Keratinocyte (primary cell): ENCODE data around the gene RFC3. TPM values are rescaled to one million over a fixed set of nuclear protein-coding genes. Genes with fewer than 3 reads are reported as not detected.

ENCODE experiments used
- DNase-seq: peaks from one replicate; pipeline ENCODE4 v3.0.0-alpha.2; 2011; ENCODE audit warnings: low read depth, missing footprints, low spot score
- FAIRE-seq: peaks from 2 replicates; lab custom pipeline; 2011; peaks lifted over from hg19 to GRCh38; lab: Jason Lieb, UNC
- H2AFZ ChIP-seq: 2 replicates; pipeline ENCODE4 v1.6.0; 2012; ENCODE audit warnings: low read length, control low read depth, inconsistent platforms; ENCODE audit not compliant: control insufficient read depth
- H3K27ac ChIP-seq: 2 replicates; pipeline ENCODE4 v1.5.1; 2011; ENCODE audit warnings: low read length; ENCODE audit not compliant: control insufficient read depth, insufficient read depth
- H3K27me3 ChIP-seq: 3 replicates; pipeline ENCODE4 v1.6.0; 2011; ENCODE audit warnings: low read length; ENCODE audit not compliant: control insufficient read depth, insufficient read depth; ENCODE audit errors: extremely low read depth
- H3K36me3 ChIP-seq, 2 experiments: 2 replicates in 1 of 2; 3 replicates in 1 of 2; pipeline ENCODE4 v1.5.1; 2011; ENCODE audit warnings: low read length in 2 of 2, mild to moderate bottlenecking in 1 of 2; ENCODE audit not compliant: control insufficient read depth in 2 of 2, insufficient read depth in 2 of 2; ENCODE audit errors: extremely low read depth in 1 of 2
- H3K4me1 ChIP-seq: 3 replicates; pipeline ENCODE4 v1.5.1; 2011; ENCODE audit warnings: low read length; ENCODE audit not compliant: control insufficient read depth, insufficient read depth; ENCODE audit errors: extremely low read depth
- H3K4me2 ChIP-seq: 3 replicates; pipeline ENCODE4 v1.6.0; 2011; ENCODE audit warnings: low read depth, low read length; ENCODE audit not compliant: control insufficient read depth, insufficient read depth; ENCODE audit errors: extremely low read depth
- H3K4me3 ChIP-seq, 3 experiments: fragments of 200-600 bp in 1 of 3; sonication (generic) in 1 of 3; 2 replicates in 2 of 3; 3 replicates in 1 of 3; pipeline ENCODE4 v1.5.1; 2011 to 2016; ENCODE audit warnings: low read length in 3 of 3, mild to moderate bottlenecking in 3 of 3, control low read depth in 2 of 3, inconsistent platforms in 1 of 3, low read depth in 1 of 3, mixed read lengths in 1 of 3, mixed run types in 1 of 3, moderate library complexity in 1 of 3; ENCODE audit not compliant: control insufficient read depth in 2 of 3, insufficient read depth in 2 of 3; ENCODE audit errors: extremely low read depth in 1 of 3
- H3K79me2 ChIP-seq: 2 replicates; pipeline ENCODE4 v1.6.0; 2012; ENCODE audit warnings: low read length; ENCODE audit not compliant: control insufficient read depth, insufficient read depth
- H3K9ac ChIP-seq: 3 replicates; pipeline ENCODE4 v1.6.0; 2011; ENCODE audit warnings: low read length; ENCODE audit not compliant: control insufficient read depth, insufficient read depth; ENCODE audit errors: extremely low read depth
- H3K9me1 ChIP-seq: 3 replicates; pipeline ENCODE4 v1.6.0; 2011; ENCODE audit warnings: low read length; ENCODE audit not compliant: control insufficient read depth, insufficient read depth; ENCODE audit errors: extremely low read depth
- H3K9me3 ChIP-seq: 2 replicates; pipeline ENCODE4 v1.5.1; 2012; ENCODE audit warnings: low read depth, low read length; ENCODE audit not compliant: control insufficient read depth
- H4K20me1 ChIP-seq: 3 replicates; pipeline ENCODE4 v1.6.0; 2011; ENCODE audit warnings: low read length; ENCODE audit not compliant: control insufficient read depth, insufficient read depth; ENCODE audit errors: extremely low read depth
- CTCF ChIP-seq, 3 experiments: IDR thresholded peaks in 1 of 3; conservative IDR thresholded peaks in 1 of 3; optimal IDR thresholded peaks in 1 of 3; 2 replicates in 2 of 3; 3 replicates in 1 of 3; pipeline versions ENCODE3 to v1.5.1; 2011; ENCODE audit warnings: low read length in 3 of 3, mild to moderate bottlenecking in 3 of 3, moderate library complexity in 2 of 3, control low read depth in 1 of 3, inconsistent platforms in 1 of 3; ENCODE audit not compliant: insufficient read depth in 2 of 3; ENCODE audit errors: extremely low read depth in 1 of 3
- EZH2 ChIP-seq: IDR thresholded peaks from one replicate; pipeline ENCODE4 v1.6.1; 2012; ENCODE audit warnings: inconsistent platforms, mild to moderate bottlenecking, low read length, moderate library complexity
- dilution Hi-C: fragments of 300-500 bp; cut with MboI; formaldehyde crosslinking; loops from one replicate; pipeline ENCODE4 v1.7.0; 2020; ENCODE audit warnings: low sequenced_read_pairs; ENCODE audit not compliant: extremely low pct_ligation_motif_present
- polyA plus RNA-seq, 5 experiments: library from polyadenylated mRNA; depleted of rRNA in 3 of 5; stranded (reverse) in 3 of 5; stranded (forward) in 1 of 5; unstranded in 1 of 5; fragments of >200 nt; gene quantifications; 1 replicate in 1 of 5; 2 replicates in 3 of 5; 3 replicates in 1 of 5; pipeline versions ENCODE4 v1.2.1 to v1.2.3, GENCODE V29; 2011 to 2012; ENCODE audit warnings: missing spikeins in 2 of 5, low read depth in 1 of 5, low replicate concordance in 1 of 5

Gene RFC3
- polyA plus RNA-seq, 1 donor (not counting 4 experiments of a cell fraction or from before 2014, with no cell fraction given), result 20.8 TPM

DNA sequence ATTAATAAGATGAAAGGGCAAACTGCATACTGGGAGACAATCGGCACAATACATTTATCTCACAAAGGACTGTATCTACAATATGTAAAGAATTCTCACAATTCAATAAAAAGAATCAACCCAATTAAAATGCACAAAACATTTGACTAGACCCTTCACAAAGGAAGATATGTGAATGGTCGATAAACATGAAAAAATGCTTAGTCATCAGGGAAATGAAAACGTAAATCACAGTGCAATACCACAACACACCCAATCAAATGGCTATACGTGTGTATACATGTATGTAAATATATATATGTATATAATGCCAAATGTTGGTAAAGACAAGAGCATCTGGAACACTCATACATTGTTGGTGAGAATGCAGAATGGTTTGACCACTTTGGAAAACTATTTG, 21.9 kb upstream of the RFC3 start:
- no peaks in the 10 kb centered on the region for H3K9me3 ChIP-seq

DNA sequence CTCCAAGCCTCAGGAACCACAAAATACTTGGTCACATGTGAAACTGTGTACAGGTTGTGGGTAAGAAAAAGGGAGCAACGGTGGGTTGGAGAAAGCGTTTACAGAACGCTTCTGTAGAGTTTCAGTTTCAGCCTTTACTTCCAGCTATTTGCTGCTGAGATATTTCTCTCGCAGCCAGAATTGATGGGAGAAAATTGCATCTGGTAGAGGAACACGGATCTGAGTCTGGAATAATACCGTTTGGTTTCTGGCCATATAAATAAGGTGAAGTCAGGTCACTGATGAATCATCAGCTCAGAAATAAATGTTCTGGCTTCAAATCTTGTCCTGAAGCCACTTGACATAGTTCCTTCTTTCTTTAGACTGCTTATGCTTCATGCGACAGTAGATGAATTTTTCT, 20.3 kb upstream of the RFC3 start:
- Histone ChIP-seq H3K4me2 (peak overlapping the region; percentile 47), H3K4me3 (peak overlapping the region in 2 of 3 experiments; percentile 16 to 18), H3K9me3 (no peaks in the 10 kb centered on the region), H3K27me3 (no peaks in the 10 kb centered on the region), H3K79me2 (no peaks in the 10 kb centered on the region), H3K9ac (no peak overlapping the region), H3K27ac (no peak overlapping the region), H2AFZ (peak overlapping the region; percentile 61), H4K20me1 (no peaks in the 10 kb centered on the region), H3K36me3 (no peaks in the 10 kb centered on the region), H3K4me1 (peaks cover 5% of the 10 kb centered on the region), H3K9me1 (no peaks in the 10 kb centered on the region)
- no peak for FAIRE-seq
- dilution Hi-C loops, result no loop called here
- TF ChIP-seq CTCF (optimal IDR thresholded peaks at IDR 0.05 in 1 of 3, IDR thresholded peaks at IDR 0.05 in 1 of 3, conservative IDR thresholded peaks at IDR 0.05 in 1 of 3; ENCODE audit: extremely low read depth in 1 of 3, insufficient read depth in 2 of 3, low read length in 3 of 3), result no peak
- TF ChIP-seq EZH2, result no peak
- no peak for DNase-seq

More for the DNA sequence above, 21.9 kb upstream of the RFC3 start:
- Histone ChIP-seq H3K36me3 (no peaks in the 10 kb centered on the region), H4K20me1 (no peaks in the 10 kb centered on the region), H3K27ac (no peak overlapping the region), H3K4me3 (no peak overlapping the region), H3K79me2 (no peaks in the 10 kb centered on the region), H3K27me3 (no peaks in the 10 kb centered on the region), H2AFZ (no peak overlapping the region), H3K4me2 (no peak overlapping the region), H3K9ac (no peak overlapping the region), H3K9me1 (no peaks in the 10 kb centered on the region), H3K4me1 (peaks cover 5% of the 10 kb centered on the region)
- no peak for DNase-seq
- peak; percentile 53 for FAIRE-seq
- TF ChIP-seq EZH2, result no peak
- TF ChIP-seq CTCF (optimal IDR thresholded peaks at IDR 0.05 in 1 of 3, IDR thresholded peaks at IDR 0.05 in 1 of 3, conservative IDR thresholded peaks at IDR 0.05 in 1 of 3; ENCODE audit: extremely low read depth in 1 of 3, insufficient read depth in 2 of 3, low read length in 3 of 3), result no peak
- dilution Hi-C loops, result no loop called here
